HepG2 (cell line): ENCODE data around the gene A4GNT. TPM values are rescaled to one million over a fixed set of nuclear protein-coding genes. Genes with fewer than 3 reads are reported as not detected.

Experiments
- ATAC-seq: fragments of 200-7000 bp; cut with Tn5 transposase; 3 replicates; pipeline ENCODE4 v1.9.1; 2020; ENCODE audit warnings: mild to moderate bottlenecking, moderate library complexity
- BruUV-seq: library from RNA; stranded (reverse); fragments of 400-500 nt; replicated peaks from 2 replicates; lab custom pipeline; 2021; lab: Mats Ljungman, UMichigan
- CTCF ChIA-PET: fragments of 300-600 bp; formaldehyde crosslinking; extraction: SDS; loops from one replicate; lab custom pipeline; 2021; ENCODE audit warnings: low total read pairs, inconsistent platforms, low intra/inter-chr PET ratio; lab: Yijun Ruan, JAX
- POLR2A ChIA-PET: fragments of 350-600 bp; sonication (Branson Sonifier 250); formaldehyde crosslinking; loops from one replicate; lab custom pipeline; 2020; ENCODE audit warnings: antibody characterized with exemption, inconsistent platforms; lab: Yijun Ruan, JAX
- DNase-seq: peaks from one replicate; pipeline ENCODE4 v3.0.0-alpha.2; 2015; ENCODE audit warnings: low spot score
- FAIRE-seq: peaks from 3 replicates; lab custom pipeline; 2011; peaks lifted over from hg19 to GRCh38; lab: Jason Lieb, UNC
- H2AFZ ChIP-seq: one replicate; pipeline ENCODE4 v1.6.1; 2011; ENCODE audit warnings: low read length, inconsistent platforms
- H3K27ac ChIP-seq: fragments of 300-600 bp; 3 replicates; pipeline ENCODE4 v1.8.0; 2011; ENCODE audit warnings: mixed run types, mild to moderate bottlenecking, mixed read lengths, low read length, inconsistent platforms; ENCODE audit not compliant: insufficient read depth; ENCODE audit errors: extremely low read length
- H3K27me3 ChIP-seq, 2 experiments: fragments of 200-600 bp in 1 of 2; 2 replicates in 1 of 2; 3 replicates in 1 of 2; pipeline versions ENCODE4 v1.6.0 to v1.8.0; 2011; ENCODE audit warnings: low read length in 2 of 2, mild to moderate bottlenecking in 2 of 2, moderate library complexity in 2 of 2, inconsistent platforms in 1 of 2; ENCODE audit not compliant: insufficient read depth in 2 of 2, control insufficient read depth in 1 of 2
- H3K36me3 ChIP-seq, 2 experiments: fragments of 200-600 bp in 1 of 2; replicated peaks in 1 of 2; 2 replicates in 1 of 2; 3 replicates in 1 of 2; pipeline versions ENCODE4 v1.5.1 to v1.8.0; 2011; ENCODE audit warnings: low read length in 2 of 2, inconsistent platforms in 1 of 2; ENCODE audit not compliant: insufficient read depth in 2 of 2, control insufficient read depth in 1 of 2
- H3K4me1 ChIP-seq: 2 replicates; pipeline ENCODE4 v1.5.1; 2012; ENCODE audit warnings: low read length, inconsistent platforms; ENCODE audit not compliant: insufficient read depth
- H3K4me2 ChIP-seq: 2 replicates; pipeline ENCODE4 v1.6.0; 2011; ENCODE audit warnings: low read depth, low read length, inconsistent platforms
- H3K4me3 ChIP-seq, 3 experiments: fragments of 200-600 bp in 1 of 3; sonication (generic), shearing (Covaris generic) in 1 of 3; replicated peaks in 1 of 3; 2 replicates each; pipeline ENCODE4 v1.5.1; 2011 to 2016; ENCODE audit warnings: low read length in 3 of 3, inconsistent platforms in 2 of 3, low read depth in 2 of 3, mild to moderate bottlenecking in 2 of 3, control low read depth in 1 of 3, mixed read lengths in 1 of 3; ENCODE audit not compliant: insufficient read depth in 1 of 3
- H3K79me2 ChIP-seq: one replicate; pipeline ENCODE4 v1.6.1; 2011; ENCODE audit warnings: low read length, inconsistent platforms; ENCODE audit not compliant: insufficient read depth
- H3K9ac ChIP-seq: 2 replicates; pipeline ENCODE4 v1.6.0; 2011; ENCODE audit warnings: mild to moderate bottlenecking, low read depth, low read length, inconsistent platforms; ENCODE audit not compliant: insufficient read depth
- H3K9me3 ChIP-seq: 2 replicates; pipeline ENCODE4 v1.5.1; 2012; ENCODE audit warnings: mild to moderate bottlenecking, low read length
- H4K20me1 ChIP-seq: 2 replicates; pipeline ENCODE4 v1.6.0; 2011; ENCODE audit warnings: inconsistent platforms, mild to moderate bottlenecking, low read length, moderate library complexity; ENCODE audit not compliant: insufficient read depth
- GPN1 ChIP-seq: sonication (generic); formaldehyde crosslinking; IDR thresholded peaks from 2 replicates; pipeline ENCODE4 v1.5.1; 2020; ENCODE audit warnings: missing genetic modification reagents, borderline replicate concordance
- HDAC6 ChIP-seq: fragments of 200-600 bp; sonication (generic); IDR thresholded peaks from 2 replicates; pipeline ENCODE4 v1.7.0; 2017; ENCODE audit warnings: mild to moderate bottlenecking, antibody characterized with exemption, low read length, low read depth
- NR2F1 ChIP-seq, 2 experiments: fragments of 450-650 bp in 1 of 2; formaldehyde crosslinking in 1 of 2; IDR thresholded peaks; 2 replicates each; pipeline versions ENCODE4 v1.5.0 to v1.6.1; 2016 to 2020; ENCODE audit warnings: mild to moderate bottlenecking in 1 of 2, missing compliant biosample characterization in 1 of 2, missing genetic modification reagents in 1 of 2, moderate library complexity in 1 of 2
- PHB2 ChIP-seq: fragments of 450-650 bp; IDR thresholded peaks from 2 replicates; pipeline ENCODE4 v1.6.1; 2018; ENCODE audit not compliant: partially characterized antibody
- SNAPC4 ChIP-seq: sonication (generic); formaldehyde crosslinking; IDR thresholded peaks from 2 replicates; pipeline ENCODE4 v1.4.0; 2020; ENCODE audit warnings: mild to moderate bottlenecking, missing genetic modification reagents
- SPEN ChIP-seq: sonication (generic); formaldehyde crosslinking; IDR thresholded peaks from 2 replicates; pipeline ENCODE4 v1.5.1; 2020; ENCODE audit warnings: low read depth, mild to moderate bottlenecking, missing genetic modification reagents
- STAG1 ChIP-seq: sonication (generic); formaldehyde crosslinking; IDR thresholded peaks from 2 replicates; pipeline ENCODE4 v1.4.0; 2020; ENCODE audit warnings: missing genetic modification reagents
- WIZ ChIP-seq: sonication (generic); formaldehyde crosslinking; IDR thresholded peaks from 2 replicates; pipeline ENCODE4 v1.5.1; 2020; ENCODE audit warnings: mild to moderate bottlenecking, missing genetic modification reagents
- ZNF136 ChIP-seq: sonication (generic); formaldehyde crosslinking; IDR thresholded peaks from 2 replicates; pipeline ENCODE4 v1.8.1; 2022; ENCODE audit warnings: low read depth, mild to moderate bottlenecking, moderate library complexity, missing genetic modification reagents
- ZNF318 ChIP-seq: sonication (generic); formaldehyde crosslinking; IDR thresholded peaks from 2 replicates; pipeline ENCODE4 v1.4.0; 2020; ENCODE audit warnings: mild to moderate bottlenecking, missing genetic modification reagents
- ZNF34 ChIP-seq: sonication (generic); formaldehyde crosslinking; IDR thresholded peaks from 2 replicates; pipeline ENCODE4 v1.4.0; 2020; ENCODE audit warnings: mild to moderate bottlenecking, missing genetic modification reagents, borderline replicate concordance
- ZNF75D ChIP-seq: sonication (generic); formaldehyde crosslinking; IDR thresholded peaks from 2 replicates; pipeline ENCODE4 v1.8.1; 2023; ENCODE audit warnings: missing genetic modification reagents, mild to moderate bottlenecking, borderline replicate concordance
- WGBS: methylation state at CpG from one replicate; pipeline ENCODE4 v1.1.6; 2017; ENCODE audit warnings: low lambda C conversion rate; 5-methylcytosine and 5-hydroxymethylcytosine counted together
- in situ Hi-C: cut with HindIII; loops from 2 replicates; pipeline ENCODE4 v1.10.0; 2017; ENCODE audit warnings: low pct_unique_long_range_greater_than_20kb; ENCODE audit not compliant: extremely low pct_ligation_motif_present
- intact Hi-C: fragments of 100-400 bp; cut with micrococcal nuclease; formaldehyde crosslinking; loops from one replicate; pipeline ENCODE4 v1.10.0; 2022; ENCODE audit not compliant: unreplicated experiment
- polyA plus RNA-seq, 8 experiments: library from polyadenylated mRNA; depleted of rRNA in 3 of 8; stranded (reverse) in 7 of 8; unstranded in 1 of 8; fragments of >200 nt; fragmentation: Illumina TruSeq in 4 of 8; extraction: Trizol in 4 of 8; gene quantifications; 2 replicates each; pipeline versions ENCODE4 v1.2.1 to v1.2.3, GENCODE V29; 2011 to 2016; ENCODE audit warnings: low read depth in 4 of 8, missing spikeins in 1 of 8, mixed read lengths in 1 of 8; ENCODE audit not compliant: insufficient read depth in 1 of 8
- total RNA-seq, 5 experiments: library from RNA; depleted of rRNA; stranded (reverse); fragments of >200 nt; fragmentation: Illumina TruSeq; extraction: Trizol; gene quantifications; 2 replicates each; pipeline ENCODE4 v1.2.3, GENCODE V29; 2016; ENCODE audit warnings: low read depth in 1 of 5

Gene A4GNT
- total and polyA plus RNA-seq, 2 of the 13 experiments (the other 11 are each of a cell fraction or from before 2014, with no cell fraction given), result not detected

GRCh38 chr3:138148503-138148902 is 16.3 kb upstream of the A4GNT start:
- 25% methylated on average over 4 of the region's 4 CpGs for WGBS
- ATAC-seq, result no peak
- TF ChIP-seq STAG1, result no peak
- no peak for TF ChIP-seq PHB2
- no peak for TF ChIP-seq SNAPC4 (CRISPR knock-in tag)
- TF ChIP-seq HDAC6, result no peak
- TF ChIP-seq ZNF34 (CRISPR knock-in tag), result no peak
- no peak for TF ChIP-seq SPEN (CRISPR knock-in tag)
- no peak for TF ChIP-seq ZNF318 (CRISPR knock-in tag)
- TF ChIP-seq ZNF75D (CRISPR knock-in tag), result no peak
- TF ChIP-seq WIZ, result no peak
- TF ChIP-seq ZNF136 (CRISPR knock-in tag), result no peak
- TF ChIP-seq NR2F1 (CRISPR knock-in tag; IDR thresholded peaks at IDR 0.05), result no peak
- no peak for TF ChIP-seq GPN1 (CRISPR knock-in tag)

More at GRCh38 chr3:138148503-138148902, 16.3 kb upstream of the A4GNT start:
- no peak overlapping the region for H3K4me3 ChIP-seq
- FAIRE-seq (no peak), DNase-seq (no peak)
- no peaks in the 10 kb centered on the region for H3K4me1 ChIP-seq
- BruUV-seq, result no TSS peak
- no peaks in the 10 kb centered on the region for H3K27me3 ChIP-seq
- intact Hi-C loops (no loop called here), in situ Hi-C loops (no loop called here)
- H3K79me2 ChIP-seq, result no peaks in the 10 kb centered on the region
- no peak overlapping the region for H2AFZ ChIP-seq
- no peak overlapping the region for H3K9ac ChIP-seq
- no peaks in the 10 kb centered on the region for H4K20me1 ChIP-seq
- no peaks in the 10 kb centered on the region for H3K36me3 ChIP-seq
- no peaks in the 10 kb centered on the region for H3K9me3 ChIP-seq
- CTCF ChIA-PET, result no interaction called here
- H3K4me2 ChIP-seq, result no peak overlapping the region
- no peak overlapping the region for H3K27ac ChIP-seq
- POLR2A ChIA-PET, result no interaction called here
